Activated CD4-positive, alpha-beta memory T cell treated with anti-CD3 and anti-CD28 coated beads for 36 hours (primary cell): Measurements from ENCODE around the gene PCDHGA5. TPM values are rescaled to one million over a fixed set of nuclear protein-coding genes. Genes with fewer than 3 reads are reported as not detected.
A peak's percentile ranks its signal among the peaks of the same experiment; 100 is the strongest.
"Not testable (repeated sequence)": the region's sequence is repeated elsewhere in the genome, so short reads cannot be mapped to it uniquely, and the experiment has no call there.

Experiments
- CTCF ChIA-PET: fragments of 350-600 bp; sonication (Branson Sonifier 250); formaldehyde crosslinking; loops from one replicate; lab custom pipeline; 2021; ENCODE audit warnings: antibody characterized with exemption, inconsistent platforms; lab: Charles Lee
- POLR2A ChIA-PET: fragments of 350-600 bp; sonication (Branson Sonifier 250); formaldehyde crosslinking; loops from one replicate; lab custom pipeline; 2021; ENCODE audit warnings: antibody characterized with exemption; lab: Charles Lee
- DNase-seq: peaks from one replicate; pipeline ENCODE4 v3.0.0-alpha.2; 2020
- H3K27ac Mint-ChIP-seq: one replicate; pipeline ENCODE4 v1.8.0; 2021; ENCODE audit warnings: mixed read lengths
- H3K27me3 Mint-ChIP-seq: one replicate; pipeline ENCODE4 v1.8.0; 2021; ENCODE audit warnings: mixed read lengths
- H3K36me3 Mint-ChIP-seq: one replicate; pipeline ENCODE4 v1.8.0; 2021; ENCODE audit warnings: mixed read lengths
- H3K4me1 Mint-ChIP-seq: one replicate; pipeline ENCODE4 v1.8.0; 2021; ENCODE audit warnings: low read depth, mixed read lengths
- H3K4me3 Mint-ChIP-seq: one replicate; pipeline ENCODE4 v1.8.0; 2021; ENCODE audit warnings: mild to moderate bottlenecking, mixed read lengths
- H3K9me3 Mint-ChIP-seq: one replicate; pipeline ENCODE4 v1.8.0; 2021; ENCODE audit warnings: mixed read lengths
- intact Hi-C: fragments of 100-400 bp; cut with micrococcal nuclease; formaldehyde crosslinking; loops from one replicate; pipeline ENCODE4 v1.15.1; 2023
- total RNA-seq, 2 experiments: library from RNA; stranded (reverse); gene quantifications; one replicate each; pipeline ENCODE4 v1.2.3, GENCODE V29; 2021

PCDHGA5 gene
- total RNA-seq, 2 experiments from 2014 or later = not detected

- Mint-ChIP-seq H3K4me1 (no peaks in the 10 kb centered on the region), H3K36me3 (peaks cover 32% of the 10 kb centered on the region), H3K27me3 (peaks cover 65% of the 10 kb centered on the region), H3K4me3 (no peak overlapping the region), H3K27ac (no peak overlapping the region), H3K9me3 (peaks cover 34% of the 10 kb centered on the region)
- CTCF ChIA-PET = no interaction called here
- POLR2A ChIA-PET = no interaction called here
- intact Hi-C loops = no loop called here
- DNase-seq = no peak
Measured at GRCh38 chr5:141389153-141390042, 25.4 kb downstream of the PCDHGA5 start.

- DNase-seq = no peak
- Mint-ChIP-seq H3K4me3 (no peak within 1 kb of the TSS), H3K9me3 (peaks cover 36% of the 10 kb centered on the region), H3K36me3 (peaks cover 33% of the 10 kb centered on the region), H3K27ac (no peak within 1 kb of the TSS), H3K27me3 (peaks cover 56% of the 10 kb centered on the region), H3K4me1 (no peaks in the 10 kb centered on the region)
- intact Hi-C loops = no loop called here
- ChIA-PET CTCF (no interaction called here), POLR2A (no interaction called here)
Measured at GRCh38 chr5:141392429-141393198, 28.7 kb downstream of the PCDHGA5 start, which contains the start of gene PCDHGA8. TSS of gene PCDHGA8 (plus strand) at chr5:141392633. CDS start at chr5:141392814, 181 bp downstream.

DNA sequence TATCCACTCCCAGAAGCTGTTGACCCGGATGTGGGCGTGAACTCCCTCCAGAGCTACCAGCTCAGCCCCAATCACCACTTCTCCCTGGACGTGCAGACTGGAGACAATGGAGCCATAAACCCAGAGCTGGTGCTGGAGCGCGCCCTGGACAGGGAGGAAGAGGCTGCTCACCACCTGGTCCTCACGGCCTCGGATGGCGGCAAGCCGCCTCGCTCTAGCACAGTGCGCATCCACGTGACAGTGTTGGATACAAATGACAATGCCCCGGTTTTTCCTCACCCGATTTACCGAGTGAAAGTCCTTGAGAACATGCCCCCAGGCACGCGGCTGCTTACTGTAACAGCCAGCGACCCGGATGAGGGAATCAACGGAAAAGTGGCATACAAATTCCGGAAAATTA, 29.3 kb downstream of the PCDHGA5 start:
- H3K4me3 Mint-ChIP-seq = no peak overlapping the region
- H3K27ac Mint-ChIP-seq = no peak overlapping the region
- POLR2A ChIA-PET = no interaction called here
- peaks cover 54% of the 10 kb centered on the region for H3K27me3 Mint-ChIP-seq
- peaks cover 32% of the 10 kb centered on the region for H3K36me3 Mint-ChIP-seq
- intact Hi-C loops = no loop called here
- DNase-seq = no peak
- no peaks in the 10 kb centered on the region for H3K4me1 Mint-ChIP-seq
- CTCF ChIA-PET = no interaction called here
- peaks cover 36% of the 10 kb centered on the region for H3K9me3 Mint-ChIP-seq

GRCh38 chr5:141394401-141395187, 30.6 kb downstream of the PCDHGA5 start:
- intact Hi-C loops, DNase-seq, H3K4me3 Mint-ChIP-seq, H3K4me1 Mint-ChIP-seq, H3K27ac Mint-ChIP-seq: not testable (repeated sequence)
- POLR2A ChIA-PET = interaction anchor here (0.6 kb wide), 1 partner anchor 9 kb away, joined by 3 read pairs; no protein-coding TSS in a partner anchor
- Mint-ChIP-seq H3K27me3 (peaks cover 53% of the 10 kb centered on the region), H3K36me3 (peaks cover 34% of the 10 kb centered on the region), H3K9me3 (peaks cover 38% of the 10 kb centered on the region)
- CTCF ChIA-PET = interaction anchor here (0.7 kb wide), 1 partner anchor 169 kb away, joined by 4 read pairs; no protein-coding TSS in a partner anchor

DNA sequence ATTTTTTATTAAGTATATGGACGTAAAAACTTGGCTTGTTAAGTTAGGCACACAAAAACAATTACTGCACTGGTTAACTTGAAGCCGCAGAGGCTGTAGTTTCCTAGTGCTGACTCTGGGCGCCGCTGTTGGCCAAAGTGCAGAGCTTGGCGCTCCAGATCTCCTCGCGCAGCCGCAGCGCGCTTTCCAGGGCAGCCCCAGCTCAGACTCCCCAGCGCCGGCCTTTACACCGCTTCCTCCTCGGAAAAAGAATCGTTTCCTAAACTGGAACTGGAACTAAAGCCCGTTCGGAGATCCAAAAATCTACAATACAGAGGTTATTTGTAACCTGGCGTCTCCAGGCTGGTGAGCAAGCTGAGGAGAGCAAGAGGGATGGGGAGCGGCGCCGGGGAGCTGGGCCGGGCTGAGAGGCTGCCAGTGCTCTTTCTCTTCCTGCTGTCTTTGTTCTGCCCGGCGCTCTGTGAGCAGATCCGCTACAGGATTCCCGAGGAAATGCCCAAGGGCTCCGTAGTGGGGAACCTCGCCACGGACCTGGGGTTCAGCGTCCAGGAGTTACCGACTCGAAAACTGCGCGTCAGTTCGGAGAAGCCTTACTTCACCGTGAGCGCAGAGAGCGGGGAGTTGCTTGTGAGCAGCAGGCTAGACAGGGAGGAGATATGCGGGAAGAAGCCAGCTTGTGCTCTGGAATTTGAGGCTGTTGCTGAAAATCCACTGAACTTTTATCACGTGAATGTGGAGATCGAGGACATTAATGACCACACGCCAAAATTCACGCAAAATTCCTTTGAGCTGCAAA, 34.0 kb downstream of the PCDHGA5 start, which contains the start of gene PCDHGB5:
PCDHGB5 (plus strand) TSS at position 192 of the 796 bp plus-strand sequence; CDS start at position 373, 181 bp downstream.
- peaks cover 50% of the 10 kb centered on the region for H3K27me3 Mint-ChIP-seq
- intact Hi-C loops = not testable (repeated sequence)
- peaks cover 29% of the 10 kb centered on the region for H3K36me3 Mint-ChIP-seq

DNA sequence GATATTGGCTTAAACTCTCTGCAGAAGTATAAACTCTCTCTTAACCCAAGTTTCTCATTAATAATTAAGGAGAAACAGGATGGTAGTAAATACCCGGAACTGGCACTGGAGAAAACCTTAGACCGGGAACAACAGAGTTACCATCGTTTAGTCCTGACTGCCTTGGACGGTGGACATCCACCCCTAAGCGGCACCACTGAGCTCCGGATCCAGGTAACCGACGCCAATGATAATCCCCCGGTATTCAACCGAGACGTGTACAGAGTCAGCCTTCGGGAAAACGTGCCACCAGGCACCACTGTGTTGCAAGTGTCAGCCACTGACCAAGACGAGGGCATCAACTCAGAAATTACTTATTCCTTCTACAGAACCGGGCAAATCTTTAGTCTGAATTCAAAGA, 34.6 kb downstream of the PCDHGA5 start:
- DNase-seq = no peak
- Mint-ChIP-seq H3K9me3 (peaks cover 34% of the 10 kb centered on the region), H3K4me1 (no peaks in the 10 kb centered on the region), H3K27me3 (peaks cover 52% of the 10 kb centered on the region), H3K4me3 (no peak overlapping the region), H3K27ac (no peak overlapping the region), H3K36me3 (peaks cover 31% of the 10 kb centered on the region)
- ChIA-PET CTCF (interaction anchor here (1.4 to 2.9 kb wide), 5 partner anchors 15 to 165 kb away, joined by 3 to 13 read pairs (median 5); partner anchors contain the start of genes PCDHGA10 and TAF7), POLR2A (no interaction called here)
- intact Hi-C loops = no loop called here

More for the DNA sequence above, 34.0 kb downstream of the PCDHGA5 start, which contains the start of gene PCDHGB5:
- peak; percentile 51 for DNase-seq
- Mint-ChIP-seq H3K9me3 (peaks cover 34% of the 10 kb centered on the region), H3K4me3 (peak within 1 kb of the TSS; percentile 23)
- POLR2A ChIA-PET, H3K4me1 Mint-ChIP-seq, H3K27ac Mint-ChIP-seq: not testable (repeated sequence)
- CTCF ChIA-PET = interaction anchor here (1.0 to 2.9 kb wide), 11 partner anchors 16 to 166 kb away, joined by 3 to 13 read pairs (median 4); partner anchors contain the start of genes PCDHB15, PCDHGA10, PCDHGA12 and PCDHGB3

GRCh38 chr5:141399555-141400258, 35.7 kb downstream of the PCDHGA5 start:
- DNase-seq = no peak
- ChIA-PET CTCF (no interaction called here), POLR2A (no interaction called here)
- peaks cover 56% of the 10 kb centered on the region for H3K27me3 Mint-ChIP-seq
- no peak overlapping the region for H3K27ac Mint-ChIP-seq
- H3K4me3 Mint-ChIP-seq = no peak overlapping the region
- H3K4me1 Mint-ChIP-seq = no peaks in the 10 kb centered on the region
- H3K9me3 Mint-ChIP-seq = peaks cover 30% of the 10 kb centered on the region
- H3K36me3 Mint-ChIP-seq = peaks cover 30% of the 10 kb centered on the region
- intact Hi-C loops = no loop called here

DNA sequence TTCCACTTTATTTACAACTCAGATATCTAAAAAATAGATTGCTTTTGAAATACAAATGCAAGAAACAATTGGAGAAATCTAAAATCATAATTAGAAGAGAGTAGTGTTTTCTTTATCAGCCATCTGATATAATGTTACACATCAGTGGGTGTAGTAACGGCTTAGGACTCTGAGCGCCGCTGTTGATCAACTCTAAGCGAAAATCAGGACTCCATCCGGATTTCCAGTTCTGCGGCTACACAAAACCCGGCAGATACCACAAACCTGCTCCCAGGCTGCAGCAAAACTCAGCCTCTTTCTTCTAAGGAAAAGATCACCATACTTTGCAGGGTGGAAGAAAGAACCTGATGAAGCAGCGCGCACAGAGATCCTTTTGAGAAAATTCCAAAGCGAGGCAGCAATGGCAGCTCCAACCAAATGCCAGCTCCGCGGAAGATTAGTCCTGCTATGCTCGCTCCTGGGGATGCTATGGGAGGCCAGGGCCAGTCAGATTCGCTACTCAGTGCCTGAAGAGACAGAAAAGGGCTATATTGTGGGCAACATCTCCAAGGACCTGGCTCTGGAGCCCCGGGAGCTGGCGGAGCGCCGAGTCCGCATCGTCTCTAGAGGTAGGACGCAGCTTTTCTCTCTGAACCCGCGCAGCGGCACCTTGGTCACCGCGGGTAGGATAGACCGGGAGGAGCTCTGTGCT, 38.7 kb downstream of the PCDHGA5 start, which contains the start of gene PCDHGA9:
PCDHGA9 (plus strand) TSS at position 226 of the 691 bp plus-strand sequence; CDS start at position 401, 175 bp downstream.
- Mint-ChIP-seq H3K36me3 (peaks cover 25% of the 10 kb centered on the region), H3K27ac (no peak within 1 kb of the TSS), H3K4me3 (peak within 1 kb of the TSS; percentile 23), H3K9me3 (peaks cover 31% of the 10 kb centered on the region), H3K27me3 (peaks cover 57% of the 10 kb centered on the region), H3K4me1 (no peaks in the 10 kb centered on the region)
- intact Hi-C loops = no loop called here
- DNase-seq = peak; percentile 31
- ChIA-PET CTCF (interaction anchor here (1.0 to 1.5 kb wide), 4 partner anchors 10 to 165 kb away, joined by 3 to 7 read pairs (median 4); partner anchors contain the start of gene PCDHGA10), POLR2A (no interaction called here)

DNA sequence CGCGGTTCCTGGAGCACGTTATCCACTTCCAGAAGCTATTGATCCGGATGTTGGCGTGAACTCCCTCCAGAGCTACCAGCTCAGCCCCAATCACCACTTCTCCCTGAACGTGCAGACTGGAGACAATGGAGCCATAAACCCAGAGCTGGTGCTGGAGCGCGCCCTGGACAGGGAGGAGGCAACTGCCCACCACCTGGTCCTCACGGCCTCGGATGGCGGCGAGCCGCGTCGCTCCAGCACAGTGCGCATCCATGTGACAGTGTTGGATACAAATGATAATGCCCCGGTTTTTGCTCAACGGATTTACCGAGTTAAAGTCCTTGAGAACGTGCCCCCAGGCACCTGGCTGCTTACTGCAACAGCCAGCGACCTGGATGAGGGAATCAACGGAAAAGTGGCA, 39.4 kb downstream of the PCDHGA5 start:
- Mint-ChIP-seq H3K4me3 (no peak overlapping the region), H3K36me3 (peaks cover 27% of the 10 kb centered on the region), H3K27me3 (peaks cover 63% of the 10 kb centered on the region), H3K4me1 (peaks cover 2% of the 10 kb centered on the region), H3K9me3 (peaks cover 33% of the 10 kb centered on the region), H3K27ac (no peak overlapping the region)
- intact Hi-C loops = no loop called here
- ChIA-PET CTCF (interaction anchor here (1.0 to 1.5 kb wide), 4 partner anchors 10 to 164 kb away, joined by 3 to 7 read pairs (median 4); partner anchors contain the start of gene PCDHGA10), POLR2A (interaction anchor here (0.6 kb wide), 1 partner anchor 8 kb away, joined by 3 read pairs; no protein-coding TSS in a partner anchor)
- DNase-seq = no peak
